Right ventricle myocardium inferior (tissue), 1 donor: Measurements from ENCODE around the gene CCDC102B. TPM values are rescaled to one million over a fixed set of nuclear protein-coding genes. Genes with fewer than 3 reads are reported as not detected.

Experiments used
- ATAC-seq: fragments of 200-7000 bp; cut with Tn5 transposase; one replicate; pipeline ENCODE4 v1.9.1; 2020; ENCODE audit warnings: mild to moderate bottlenecking, moderate library complexity
- DNase-seq: peaks from one replicate; pipeline ENCODE4 v3.0.0; 2021; ENCODE audit errors: missing footprints
- intact Hi-C: fragments of 100-400 bp; cut with DNase I; formaldehyde crosslinking; loops from one replicate; pipeline ENCODE4 v1.11.0; 2022
- total RNA-seq: library from RNA; stranded (reverse); fragmentation: NEBNext Ultra II Directional; extraction: Animal tissue kit (Norgen Biotek cat#: 25700); gene quantifications from one replicate; pipeline ENCODE4 v1.2.1, GENCODE V29; 2021
- donor health status: DM: no; HTN: yes; CAD: no; lungs with severe emphysema.

CCDC102B gene
- total RNA-seq, 1 donor from 2014 or later: 3.9 TPM

DNA sequence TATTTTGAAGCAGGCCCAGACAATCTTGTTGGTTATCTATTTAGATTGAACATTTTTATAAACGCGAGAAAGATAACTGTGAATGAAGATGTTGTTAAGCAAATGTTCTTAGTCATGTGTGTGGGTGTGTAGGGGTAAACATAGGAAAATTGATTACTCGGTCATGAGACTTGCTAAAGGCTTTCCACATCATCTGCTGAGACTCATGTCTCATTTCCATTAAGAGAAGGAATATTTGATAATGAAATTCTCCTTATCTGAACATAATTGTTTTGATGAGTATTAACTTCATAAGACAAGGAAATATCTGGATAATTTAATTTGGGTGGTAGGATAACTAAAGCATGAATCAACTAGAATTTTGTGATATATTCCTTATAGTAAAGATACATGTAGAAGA is 19.7 kb downstream of the CCDC102B start:
- intact Hi-C loops: no loop called here
- ATAC-seq: no peak
- no peak for DNase-seq

DNA sequence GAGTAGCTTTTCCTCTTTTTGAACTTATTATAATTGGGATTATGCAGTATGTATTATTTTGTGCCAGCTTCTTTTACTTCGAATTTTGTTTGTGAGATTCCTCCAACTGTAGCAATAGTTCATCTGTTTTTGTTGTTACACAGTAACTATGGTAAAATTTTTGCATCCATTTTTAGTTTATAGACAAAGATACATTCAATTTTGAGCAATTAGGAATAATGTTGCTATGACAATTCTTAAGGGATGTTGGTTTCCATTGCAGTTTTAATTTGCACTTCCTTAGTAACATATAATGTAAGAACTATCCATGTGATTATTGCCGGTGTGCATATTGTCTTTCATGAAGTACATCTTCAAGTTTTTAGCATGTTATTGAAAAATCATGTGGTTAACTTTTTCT is 20.7 kb downstream of the CCDC102B start:
- no peak for DNase-seq
- ATAC-seq: no peak
- intact Hi-C loops: no loop called here

DNA sequence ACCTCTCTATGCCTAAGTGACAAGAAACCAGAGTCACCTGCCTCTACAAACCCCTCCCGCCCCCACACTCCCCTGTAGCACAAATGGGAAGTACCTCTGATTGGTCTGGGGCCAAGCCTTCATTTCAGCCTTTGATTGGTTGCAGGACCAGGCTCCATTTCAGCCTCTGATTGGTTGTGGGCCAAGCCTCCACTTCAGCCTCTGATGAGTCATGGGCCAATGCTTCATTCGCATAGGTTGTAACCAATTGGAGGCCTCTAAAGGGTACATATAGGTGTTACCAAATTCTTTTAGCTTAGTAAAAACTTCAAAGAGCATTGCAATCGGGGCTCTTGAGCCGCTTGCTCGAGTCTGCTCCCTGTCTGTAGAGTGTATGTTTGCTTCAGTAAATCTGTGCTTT is 25.0 kb downstream of the CCDC102B start:
- intact Hi-C loops: no loop called here
- ATAC-seq: no peak
- DNase-seq: no peak

DNA sequence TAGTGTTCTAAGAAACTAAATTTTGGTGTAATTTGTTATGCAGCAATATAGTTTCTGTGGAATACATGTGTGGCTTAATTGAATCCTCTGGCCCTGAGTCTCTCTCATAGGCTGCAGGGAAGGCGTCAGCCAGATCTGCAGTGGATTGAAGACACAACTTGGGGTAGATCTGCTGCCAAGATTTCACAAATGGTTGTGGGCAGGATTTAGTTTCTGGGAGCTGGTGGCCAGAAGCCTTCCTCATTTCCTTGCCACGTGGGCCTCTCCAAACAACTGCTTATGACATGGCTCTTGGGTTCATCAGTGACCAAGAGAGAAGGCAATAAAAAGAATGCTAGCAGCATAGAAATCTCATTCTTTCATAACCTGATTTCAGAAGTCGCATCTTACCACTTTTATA is 28.2 kb downstream of the CCDC102B start:
- DNase-seq: no peak
- no peak for ATAC-seq
- intact Hi-C loops: no loop called here

DNA sequence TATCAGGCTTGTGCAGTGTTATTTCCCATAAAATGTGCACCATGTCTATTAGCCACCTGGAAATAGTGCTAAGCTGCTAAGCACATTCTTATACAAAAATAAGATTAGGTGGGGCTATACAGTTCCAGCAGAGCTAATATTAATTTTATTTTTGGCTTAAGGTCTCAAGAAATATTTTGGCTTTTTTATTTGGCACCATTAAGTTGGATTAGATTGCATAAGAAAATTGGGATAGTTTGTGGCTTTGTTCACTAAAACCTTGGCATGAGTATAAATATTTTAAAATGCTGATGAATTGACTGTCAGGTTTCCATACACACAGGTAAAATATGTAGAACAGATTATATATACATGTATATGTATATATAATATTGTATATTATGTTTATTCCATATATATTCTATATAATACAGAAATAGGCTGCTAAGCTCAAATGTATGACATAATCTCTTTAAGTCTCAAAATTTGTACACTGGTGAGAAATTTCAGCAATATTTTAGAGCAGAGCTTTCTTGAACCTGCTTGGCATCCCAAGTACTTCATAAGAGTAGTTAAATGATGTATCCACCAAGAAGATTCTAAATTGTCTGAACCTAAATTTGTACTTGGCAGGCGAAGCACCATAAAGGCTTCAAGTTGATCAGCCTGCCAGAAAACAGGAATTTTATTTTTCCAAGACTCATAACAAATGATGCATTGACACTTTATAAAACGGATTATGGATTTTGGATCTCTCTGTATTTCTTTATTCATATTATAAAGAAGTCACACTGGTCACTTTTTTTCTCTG is 32.6 kb downstream of the CCDC102B start:
- ATAC-seq: no peak
- DNase-seq: no peak
- intact Hi-C loops: no loop called here

DNA sequence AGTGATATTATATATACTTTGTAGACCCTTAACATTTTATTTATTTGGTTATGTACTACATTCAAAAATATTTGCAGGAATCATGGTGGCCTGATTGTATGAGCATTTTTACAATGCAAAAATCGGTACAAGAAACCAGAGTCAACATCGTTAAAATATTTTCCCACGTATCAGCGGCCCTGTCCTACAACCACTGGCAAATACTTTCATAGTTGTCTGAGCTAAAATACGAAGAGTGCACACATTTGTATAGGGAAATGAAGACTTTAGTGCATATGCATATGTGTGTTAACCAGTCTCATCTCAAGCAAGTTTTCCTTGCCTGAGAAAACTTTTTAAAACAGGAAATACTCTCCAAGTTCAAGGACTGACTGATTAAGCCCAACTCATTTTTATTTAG is 35.9 kb downstream of the CCDC102B start:
- intact Hi-C loops: no loop called here
- ATAC-seq: no peak
- no peak for DNase-seq

DNA sequence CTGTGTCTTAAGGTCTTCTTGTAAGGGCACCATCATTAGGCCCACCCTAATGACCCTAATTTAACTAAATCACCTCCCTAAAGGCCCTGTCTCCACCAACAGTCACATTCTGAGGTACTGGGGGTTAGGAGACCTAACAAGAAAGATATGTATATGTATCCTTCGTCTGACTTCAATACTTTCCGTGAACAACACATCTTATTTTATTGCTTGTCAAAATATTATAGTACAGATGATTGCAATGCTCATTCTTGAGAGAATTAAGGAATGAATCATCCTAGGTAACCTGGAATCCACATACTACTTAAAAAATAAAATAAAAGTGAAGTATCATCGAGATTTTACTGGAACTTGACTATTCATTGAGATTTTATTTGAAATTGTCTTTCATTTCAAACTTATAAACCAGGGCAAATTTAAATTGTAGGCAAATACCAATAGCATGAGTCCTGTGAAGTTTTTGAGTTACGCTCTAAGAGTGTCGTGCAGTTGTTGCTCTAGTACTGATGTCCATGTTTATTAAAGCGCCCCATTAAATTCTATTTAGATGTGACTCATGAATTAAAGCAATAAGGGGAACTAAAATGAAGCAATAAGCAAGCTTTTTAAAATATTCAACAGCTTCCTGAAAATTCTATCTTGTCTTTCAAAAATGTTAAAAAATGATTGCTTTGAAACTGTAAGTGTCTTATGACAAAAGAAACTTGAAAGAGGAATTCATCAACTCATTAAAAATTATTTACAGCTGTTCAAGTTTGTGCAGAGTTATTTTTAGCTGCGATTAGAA is 40.0 kb downstream of the CCDC102B start:
- intact Hi-C loops: no loop called here
- ATAC-seq: no peak
- no peak for DNase-seq

DNA sequence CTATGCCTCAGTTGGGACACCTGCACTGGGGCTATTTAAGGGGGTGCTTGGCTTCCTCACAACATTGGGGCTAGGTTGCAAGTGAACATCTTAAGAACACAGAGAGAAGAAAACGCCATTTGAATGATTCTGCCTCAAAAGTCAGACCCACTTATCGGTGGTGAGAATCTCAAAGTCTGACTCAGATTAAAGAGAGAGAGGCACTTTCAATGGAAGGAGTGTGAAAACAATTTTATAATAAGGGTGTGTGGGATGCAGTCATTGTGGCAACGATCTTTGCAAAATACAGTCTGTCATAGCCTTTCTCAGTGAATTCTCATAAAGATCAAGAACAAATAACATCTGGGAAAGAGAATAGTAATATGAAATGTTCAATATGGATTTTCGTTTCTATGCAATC is 41.8 kb downstream of the CCDC102B start:
- intact Hi-C loops: no loop called here
- ATAC-seq (no peak), DNase-seq (no peak)

DNA sequence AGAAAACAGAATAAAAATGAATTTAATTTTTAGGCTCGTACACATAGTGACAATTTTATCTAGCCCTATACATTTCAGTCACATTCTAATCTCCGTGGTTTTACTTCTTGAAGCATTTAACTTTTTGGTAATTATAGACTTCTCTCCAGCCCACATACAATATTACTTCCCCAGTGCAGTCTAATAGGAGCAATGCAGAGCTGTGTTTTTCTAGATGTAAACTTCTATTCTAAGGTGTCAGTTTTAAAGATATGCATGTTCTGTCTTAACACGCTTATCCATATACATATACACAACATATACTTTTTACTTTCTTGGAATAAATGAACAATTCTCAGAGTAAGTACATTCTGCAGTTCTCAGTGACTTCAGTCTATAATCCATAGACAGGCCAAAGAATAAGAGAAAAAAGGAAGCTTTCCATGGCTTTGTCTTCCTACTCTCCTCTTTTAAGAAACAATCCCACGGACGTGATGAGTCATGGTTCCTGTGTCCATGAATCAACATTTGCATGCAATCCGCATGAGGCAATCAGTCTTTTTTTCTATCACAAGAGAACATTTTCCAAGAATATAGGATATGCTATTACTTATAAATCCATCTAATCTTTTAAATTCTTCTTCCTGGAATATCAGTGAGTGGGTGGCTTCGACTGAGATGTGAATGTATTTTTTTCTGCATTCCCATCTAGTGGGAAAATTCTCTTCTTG is 42.8 kb downstream of the CCDC102B start:
- DNase-seq (no peak), ATAC-seq (no peak)
- intact Hi-C loops: no loop called here

DNA sequence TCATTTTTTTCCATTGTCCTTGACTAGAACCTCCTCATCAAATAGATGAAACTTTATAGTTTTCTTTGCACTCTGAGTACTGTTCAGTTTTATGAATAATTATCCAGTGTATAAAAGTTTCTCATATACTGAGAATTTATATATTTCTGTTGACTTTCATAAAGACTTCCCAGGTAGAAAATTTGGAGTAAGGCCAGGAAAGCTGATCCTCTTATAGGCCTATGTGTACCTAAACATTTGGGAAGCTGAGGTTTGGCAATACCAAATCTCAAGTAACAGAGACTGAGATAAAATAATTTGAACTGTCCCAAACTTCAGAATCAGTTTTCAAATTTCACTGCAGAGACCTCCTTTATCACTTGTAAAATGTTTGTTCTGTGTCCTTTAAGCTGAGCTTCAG is 43.4 kb downstream of the CCDC102B start:
- ATAC-seq (no peak), DNase-seq (no peak)
- intact Hi-C loops: no loop called here

DNA sequence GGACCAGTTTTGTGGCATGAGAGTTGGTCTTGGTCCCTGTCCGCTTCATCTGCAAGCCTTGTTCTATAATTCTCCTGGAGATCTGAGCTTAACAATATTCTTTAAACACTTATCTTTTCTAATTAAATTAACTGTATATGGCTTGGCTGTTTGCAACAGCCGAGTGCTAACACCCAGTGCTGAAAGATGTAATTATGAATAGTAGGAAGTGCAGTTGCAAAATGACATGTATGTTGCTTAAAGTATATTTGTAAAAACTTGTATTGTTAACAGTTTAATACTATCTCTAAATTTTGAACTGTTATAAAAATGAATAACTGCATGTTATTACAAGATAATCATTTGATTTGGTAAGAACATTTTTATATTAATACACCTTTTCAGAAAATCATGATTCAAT is 45.1 kb downstream of the CCDC102B start:
- intact Hi-C loops: no loop called here

DNA sequence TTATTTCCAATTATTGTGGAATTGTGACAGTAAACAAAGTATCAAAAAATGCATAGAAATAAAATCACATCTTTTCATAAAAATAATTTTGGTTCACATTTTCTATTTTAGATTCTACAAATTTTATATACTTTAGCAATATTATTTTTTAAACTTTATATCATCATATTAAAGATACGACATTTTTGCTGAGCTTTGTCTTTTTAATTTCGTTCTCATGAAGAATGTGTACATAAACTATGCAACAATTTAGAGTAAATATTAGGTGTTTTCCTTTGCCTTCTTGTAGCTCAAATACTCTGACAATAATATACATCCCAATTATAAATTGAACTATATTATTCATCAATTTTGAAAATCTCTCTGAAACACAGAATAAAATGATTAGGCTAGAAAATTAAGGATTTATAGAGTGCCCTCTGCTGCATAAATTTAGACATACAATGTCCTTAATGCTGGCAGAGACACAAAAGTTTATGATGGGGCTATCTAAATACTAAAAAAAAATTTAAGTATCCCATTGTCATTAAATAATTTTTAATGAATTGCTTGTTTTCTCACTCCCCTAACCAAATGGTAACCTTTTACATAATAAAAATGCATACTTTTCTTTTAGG is 45.7 kb downstream of the CCDC102B start:
- intact Hi-C loops: no loop called here
- no peak for DNase-seq
- ATAC-seq: no peak

More for the DNA sequence above, 45.1 kb downstream of the CCDC102B start:
- ATAC-seq: no peak
- no peak for DNase-seq

DNA sequence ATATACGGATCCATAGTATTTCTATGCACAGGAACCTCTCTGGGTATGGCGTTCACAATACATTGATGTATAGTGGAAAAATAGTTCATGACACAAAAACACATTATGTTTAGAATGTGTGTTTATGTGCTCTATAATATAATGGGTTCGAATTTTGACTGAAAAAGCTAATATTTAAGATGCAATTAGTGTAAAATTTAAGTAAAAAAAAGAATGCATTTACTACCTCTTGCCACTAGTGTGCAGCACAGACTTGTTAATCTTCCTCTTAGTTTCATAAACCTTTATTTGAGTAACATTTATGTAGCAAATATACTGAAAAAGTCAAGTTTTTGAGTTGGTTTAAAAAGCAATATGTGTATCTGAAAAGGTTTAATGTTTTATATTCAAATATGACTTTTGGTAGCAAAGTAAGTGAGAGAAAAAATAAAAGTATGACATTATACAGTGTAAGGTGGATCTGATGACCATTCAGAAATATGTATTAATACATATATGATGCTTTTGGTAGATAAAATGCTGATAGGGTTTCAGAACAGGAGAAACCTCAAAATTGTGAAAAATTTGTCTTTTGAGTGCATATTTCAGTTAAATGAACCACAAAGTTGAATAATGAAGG is 49.4 kb downstream of the CCDC102B start:
- intact Hi-C loops: no loop called here
- no peak for DNase-seq
- ATAC-seq: no peak

DNA sequence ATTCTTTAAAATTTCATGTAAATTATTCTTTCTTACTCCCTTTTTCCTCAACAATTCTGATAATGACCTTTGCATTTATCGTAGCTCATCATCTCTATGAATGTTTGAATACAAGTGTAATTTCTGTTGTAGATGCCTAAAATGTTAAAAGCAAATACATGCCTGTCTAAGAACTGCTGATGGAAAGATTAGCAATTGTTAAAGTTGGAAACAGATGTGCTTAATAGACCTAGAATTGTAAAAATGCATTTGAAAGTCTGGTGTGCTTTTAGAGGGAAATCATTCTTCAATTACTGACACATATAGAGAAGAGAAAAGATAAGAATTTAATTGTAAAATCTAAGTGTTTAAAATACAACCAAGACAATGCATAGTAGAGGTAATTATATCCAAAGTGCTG is 50.4 kb downstream of the CCDC102B start:
- intact Hi-C loops: no loop called here

DNA sequence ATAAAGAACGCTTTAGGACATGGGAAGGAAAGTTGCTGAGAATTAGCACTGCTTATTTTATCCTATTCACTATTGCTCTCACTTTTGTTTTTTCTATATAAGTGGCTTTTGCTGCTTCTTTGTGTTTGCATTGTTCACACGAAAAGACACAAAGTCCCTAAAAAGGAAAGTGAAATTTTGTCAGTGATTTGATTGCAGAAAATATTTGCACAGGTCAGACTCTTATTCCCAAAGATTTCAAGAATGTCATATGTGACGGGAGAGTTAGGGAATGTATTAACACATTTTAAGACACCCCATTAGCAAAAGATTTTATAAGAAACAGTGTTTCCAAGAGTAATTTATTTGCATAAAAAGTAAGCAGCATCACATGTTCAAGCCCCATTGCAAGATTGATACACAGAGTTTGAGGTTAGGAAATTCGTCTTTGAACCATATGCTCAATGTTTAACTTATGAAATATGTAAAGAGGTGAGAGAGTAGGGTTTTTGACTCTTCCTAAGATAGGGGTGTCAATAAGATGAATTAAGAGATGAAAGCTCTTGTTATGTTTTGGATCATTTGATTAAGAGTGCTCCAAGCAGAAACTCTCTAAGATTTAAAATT is 57.0 kb downstream of the CCDC102B start:
- intact Hi-C loops: loop anchor here (5.0 kb wide), 1 partner anchor 1232 kb away; no protein-coding TSS in a partner anchor
- ATAC-seq (no peak), DNase-seq (no peak)

More for the DNA sequence above, 50.4 kb downstream of the CCDC102B start:
- DNase-seq: no peak
- ATAC-seq: no peak

DNA sequence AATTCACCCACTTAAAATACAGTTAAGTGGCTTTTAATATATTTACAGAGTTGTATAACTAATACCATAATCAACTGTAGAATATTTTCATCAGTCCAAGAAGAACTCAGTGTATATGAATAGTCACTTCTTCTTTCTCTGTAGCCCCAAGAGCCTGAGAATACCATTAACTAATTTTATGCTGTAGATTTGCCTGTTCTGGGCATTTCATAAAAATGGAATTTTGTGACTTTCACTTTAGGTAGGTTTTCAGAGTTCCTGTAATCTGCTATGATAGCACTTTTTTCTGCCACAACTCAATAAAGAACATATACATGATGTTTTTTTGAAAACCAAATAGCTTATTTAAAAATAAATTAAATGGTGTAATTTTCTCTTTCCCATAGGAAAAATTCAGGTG is 57.6 kb downstream of the CCDC102B start:
- ATAC-seq (no peak), DNase-seq (no peak)
- intact Hi-C loops: no loop called here

DNA sequence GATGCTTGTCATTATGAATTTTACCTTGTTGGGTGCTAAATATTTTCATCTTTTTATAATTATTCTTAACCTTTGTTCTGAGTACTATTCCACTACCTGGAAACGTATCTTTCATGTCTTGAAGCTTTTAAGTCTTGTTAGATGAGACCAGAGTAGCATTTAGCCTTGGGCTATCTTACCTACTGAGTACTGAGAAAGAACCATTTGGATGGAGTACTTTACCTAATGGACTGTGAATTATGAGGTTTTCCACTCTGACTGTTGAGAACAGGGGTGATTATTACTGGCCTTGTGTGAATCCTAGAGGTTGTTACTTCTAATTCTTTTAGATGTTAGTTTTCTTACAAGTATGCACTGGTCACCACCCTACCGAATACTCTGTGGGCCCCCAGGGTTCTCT is 63.5 kb downstream of the CCDC102B start:
- intact Hi-C loops: no loop called here
- ATAC-seq: no peak
- DNase-seq: no peak

DNA sequence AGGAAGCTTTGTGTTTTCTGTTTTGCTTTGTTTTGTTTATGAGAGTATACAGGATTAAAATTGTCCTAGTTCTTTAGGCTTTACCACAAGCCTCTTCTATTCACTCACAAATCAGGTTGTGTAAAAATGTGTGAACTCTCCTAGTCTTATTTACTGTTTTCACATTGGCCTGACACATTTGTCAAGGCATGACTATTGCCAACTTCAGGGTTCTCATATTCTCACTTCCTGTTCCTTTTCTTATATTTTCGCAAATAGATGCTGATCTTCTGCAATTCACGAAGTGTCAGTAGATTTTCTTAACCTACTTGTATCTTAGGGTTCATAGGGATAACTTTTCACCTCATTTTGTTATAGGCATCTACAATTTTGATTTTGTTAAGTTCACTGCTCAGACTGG is 67.1 kb downstream of the CCDC102B start:
- ATAC-seq (no peak), DNase-seq (no peak)
- intact Hi-C loops: no loop called here
